ENCODE data around the gene BRIP1.
"Not testable (repeated sequence)": the region's sequence is repeated elsewhere in the genome, so short reads cannot be mapped to it uniquely, and the experiment has no call there.

Gene BRIP1

GRCh38 chr17:61862975-61863800, at the start of gene BRIP1:
BRIP1 (minus strand) TSS chr17:61863528; CDS start chr17:61861539, 1,989 bp downstream.
- DNase-seq: peak; percentile 84

- no peak for DNase-seq
Measured at GRCh38 chr17:61908292-61909037, 45.1 kb upstream of the BRIP1 start.

- DNase-seq: no peak
Measured at GRCh38 chr17:61907361-61907760, 44.0 kb upstream of the BRIP1 start.

GRCh38 chr17:61904094-61904710, 40.9 kb upstream of the BRIP1 start:
- DNase-seq: no peak

GRCh38 chr17:61903251-61903650, 39.9 kb upstream of the BRIP1 start:
- DNase-seq: no peak

- no peak for DNase-seq
Measured at GRCh38 chr17:61897548-61898180, 34.3 kb upstream of the BRIP1 start.

GRCh38 chr17:61895391-61895790, 32.1 kb upstream of the BRIP1 start:
- DNase-seq: no peak

GRCh38 chr17:61894310-61894709, 31.0 kb upstream of the BRIP1 start:
- DNase-seq: not testable (repeated sequence)

- not testable (repeated sequence) for DNase-seq
Measured at GRCh38 chr17:61887733-61888132, 24.4 kb upstream of the BRIP1 start.

GRCh38 chr17:61885865-61886264, 22.5 kb upstream of the BRIP1 start:
- DNase-seq: not testable (repeated sequence)

- no peak for DNase-seq
Measured at GRCh38 chr17:61884864-61885263, 21.5 kb upstream of the BRIP1 start.

GRCh38 chr17:61880589-61881102, 17.3 kb upstream of the BRIP1 start:
- no peak for DNase-seq

GRCh38 chr17:61878984-61879612, 15.8 kb upstream of the BRIP1 start:
- no peak for DNase-seq

- DNase-seq: no peak
Measured at GRCh38 chr17:61878520-61878919, 15.2 kb upstream of the BRIP1 start.

- DNase-seq: no peak
Measured at GRCh38 chr17:61877837-61878236, 14.5 kb upstream of the BRIP1 start.

GRCh38 chr17:61875804-61876203, 12.5 kb upstream of the BRIP1 start:
- DNase-seq: no peak

GRCh38 chr17:61875285-61875684, 12.0 kb upstream of the BRIP1 start:
- DNase-seq: no peak

- no peak for DNase-seq
Measured at GRCh38 chr17:61874075-61874474, 10.7 kb upstream of the BRIP1 start.

- no peak for DNase-seq
Measured at GRCh38 chr17:61872099-61872498, 8.8 kb upstream of the BRIP1 start.

- no peak for DNase-seq
Measured at GRCh38 chr17:61869138-61869537, 5.8 kb upstream of the BRIP1 start.

GRCh38 chr17:61868074-61868473, 4.7 kb upstream of the BRIP1 start:
- no peak for DNase-seq

GRCh38 chr17:61867033-61867432, 3.7 kb upstream of the BRIP1 start:
- DNase-seq: no peak

GRCh38 chr17:61863801-61864126, 436 bp upstream of the BRIP1 start:
- no peak for DNase-seq

Measured in SHP77 treated with DMSO at 0.1 percent for 48 hours (cell line).